Tibial nerve (tissue), 4 donors: ENCODE measurements around the gene KCTD2. TPM values are rescaled to one million over a fixed set of nuclear protein-coding genes. Genes with fewer than 3 reads are reported as not detected.

Experiments used
- DNase-seq, 2 donors: peaks; one replicate each; pipeline ENCODE4 v3.0.0-alpha.2; 2019; ENCODE audit warnings: low spot score in 2 of 2
- H3K27ac ChIP-seq, 4 donors: fragments of 200-600 bp; sonication (generic) in 3 of 4; one replicate each; pipeline ENCODE4 v1.5.1; 2017 to 2019; ENCODE audit warnings: mild to moderate bottlenecking in 1 of 4
- H3K27me3 ChIP-seq, 2 donors: fragments of 200-600 bp; sonication (generic) in 1 of 2; one replicate each; pipeline versions ENCODE4 v1.5.1 to v1.6.0; 2017 to 2019
- H3K36me3 ChIP-seq, 3 donors: fragments of 200-600 bp; sonication (generic); one replicate each; pipeline ENCODE4 v1.5.1; 2018 to 2019
- H3K4me1 ChIP-seq, 4 donors: fragments of 200-600 bp; sonication (generic) in 3 of 4; one replicate each; pipeline ENCODE4 v1.5.1; 2017 to 2019
- H3K4me3 ChIP-seq, 4 donors: fragments of 200-600 bp; sonication (generic) in 3 of 4; one replicate each; pipeline ENCODE4 v1.5.1; 2017 to 2019; ENCODE audit warnings: mild to moderate bottlenecking in 1 of 4, moderate library complexity in 1 of 4
- H3K9me3 ChIP-seq, 4 donors: fragments of 200-600 bp; sonication (generic) in 3 of 4; one replicate each; pipeline ENCODE4 v1.5.1; 2017 to 2019
- EP300 ChIP-seq, 2 donors: sonication (generic); formaldehyde crosslinking; IDR thresholded peaks; one replicate each; pipeline ENCODE4 v1.6.1; 2017; ENCODE audit warnings: antibody characterized with exemption in 2 of 2, mild to moderate bottlenecking in 1 of 2
- POLR2A ChIP-seq, 2 donors: fragments of 450-650 bp; IDR thresholded peaks; one replicate each; pipeline ENCODE4 v1.6.1; 2017; ENCODE audit warnings: antibody characterized with exemption in 2 of 2, mild to moderate bottlenecking in 2 of 2, moderate library complexity in 2 of 2
- WGBS, 2 donors: methylation state at CpG; one replicate each; pipeline ENCODE4 v1.1.5; 2018; 5-methylcytosine and 5-hydroxymethylcytosine counted together
- total RNA-seq, 4 donors: library from RNA; depleted of rRNA; stranded (reverse); fragments of >200 nt; gene quantifications; one replicate each; pipeline ENCODE4 v1.1.0, GENCODE V29; 2016
- TF ChIP-seq, protein P1 (sequence below), 5 experiments: fragments of 200-600 bp in 3 of 5; fragments of 450-650 bp in 2 of 5; sonication (generic) in 3 of 5; IDR thresholded peaks; one replicate each; pipeline ENCODE4 v1.5.1; 2016 to 2019; ENCODE audit warnings: antibody characterized with exemption in 5 of 5, mild to moderate bottlenecking in 3 of 5, moderate library complexity in 2 of 5

The KCTD2 gene
- total RNA-seq, 4 donors from 2014 or later: 24.9 to 33.5 (median 32.6) TPM

DNA sequence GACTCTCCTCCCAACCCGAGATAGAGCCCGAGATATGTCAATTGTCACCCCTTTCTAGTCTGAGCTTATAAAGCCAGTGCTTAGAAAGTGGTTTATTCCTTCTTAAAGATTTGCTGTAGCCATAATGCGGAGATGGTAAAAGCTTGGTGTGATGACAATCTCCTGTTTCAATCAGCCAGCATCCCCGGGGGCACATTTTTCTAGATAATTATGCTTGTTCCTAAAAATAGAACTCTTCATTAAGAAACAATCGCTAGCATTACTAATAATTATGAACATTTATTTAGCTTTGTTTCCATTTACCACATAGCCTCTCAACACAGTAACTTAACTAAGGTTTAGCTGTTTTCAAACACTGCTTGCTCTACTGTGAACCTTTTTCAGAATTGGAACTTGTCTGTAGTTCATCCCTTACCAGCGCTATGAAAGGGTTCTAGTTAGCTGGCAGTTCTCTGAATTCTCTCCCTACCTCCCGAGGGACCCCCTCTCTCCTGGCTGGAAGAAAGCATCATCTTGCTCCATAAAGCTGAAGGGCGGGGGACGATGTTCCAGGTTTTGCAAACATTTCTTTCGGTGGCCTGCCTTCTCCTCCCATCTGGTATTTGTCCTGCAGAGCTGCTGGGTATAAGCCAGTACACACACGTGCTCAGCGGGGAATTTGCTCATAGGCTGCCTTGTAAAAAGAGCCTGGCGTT is 35.5 kb upstream of the KCTD2 start:
- no peaks in the 10 kb centered on the region for H3K27me3 ChIP-seq
- TF ChIP-seq EP300 (IDR thresholded peaks at IDR 0.05) (peak in 1 of 2 donors; percentile 4), POLR2A (IDR thresholded peaks at IDR 0.05) (no peak)
- TF ChIP-seq, protein P1, sequence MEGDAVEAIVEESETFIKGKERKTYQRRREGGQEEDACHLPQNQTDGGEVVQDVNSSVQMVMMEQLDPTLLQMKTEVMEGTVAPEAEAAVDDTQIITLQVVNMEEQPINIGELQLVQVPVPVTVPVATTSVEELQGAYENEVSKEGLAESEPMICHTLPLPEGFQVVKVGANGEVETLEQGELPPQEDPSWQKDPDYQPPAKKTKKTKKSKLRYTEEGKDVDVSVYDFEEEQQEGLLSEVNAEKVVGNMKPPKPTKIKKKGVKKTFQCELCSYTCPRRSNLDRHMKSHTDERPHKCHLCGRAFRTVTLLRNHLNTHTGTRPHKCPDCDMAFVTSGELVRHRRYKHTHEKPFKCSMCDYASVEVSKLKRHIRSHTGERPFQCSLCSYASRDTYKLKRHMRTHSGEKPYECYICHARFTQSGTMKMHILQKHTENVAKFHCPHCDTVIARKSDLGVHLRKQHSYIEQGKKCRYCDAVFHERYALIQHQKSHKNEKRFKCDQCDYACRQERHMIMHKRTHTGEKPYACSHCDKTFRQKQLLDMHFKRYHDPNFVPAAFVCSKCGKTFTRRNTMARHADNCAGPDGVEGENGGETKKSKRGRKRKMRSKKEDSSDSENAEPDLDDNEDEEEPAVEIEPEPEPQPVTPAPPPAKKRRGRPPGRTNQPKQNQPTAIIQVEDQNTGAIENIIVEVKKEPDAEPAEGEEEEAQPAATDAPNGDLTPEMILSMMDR (IDR thresholded peaks at IDR 0.05): no peak
- peak overlapping the region; percentile 46 to 84 (median 68) for H3K4me3 ChIP-seq
- 39 to 40% methylated on average over 13 of the region's 13 CpGs for WGBS, 2 donors
- DNase-seq: peak; percentile 49 to 70
- H3K36me3 ChIP-seq: peaks cover 0 to 11% (median 0%) of the 10 kb centered on the region in 3 donors
- peaks cover 0 to 35% (median 15%) of the 10 kb centered on the region in 4 donors for H3K4me1 ChIP-seq
- peak overlapping the region; percentile 61 to 91 (median 88) for H3K27ac ChIP-seq
- no peaks in the 10 kb centered on the region for H3K9me3 ChIP-seq

DNA sequence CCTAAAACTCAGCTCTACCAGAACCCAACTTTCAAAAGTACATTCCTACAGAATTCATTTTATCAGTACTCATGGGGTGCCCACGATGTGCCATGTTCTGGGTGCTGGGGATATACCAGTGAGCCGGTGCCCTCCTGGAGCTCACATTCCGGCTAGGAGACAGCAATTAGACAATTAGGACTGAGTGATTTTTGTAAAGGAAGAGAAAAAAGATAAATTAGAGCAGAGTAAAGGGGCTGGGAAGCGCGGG is 35.0 kb upstream of the KCTD2 start:
- H3K4me1 ChIP-seq: peaks cover 0 to 35% (median 15%) of the 10 kb centered on the region in 4 donors
- peak overlapping the region; percentile 61 to 91 (median 88) for H3K27ac ChIP-seq
- H3K9me3 ChIP-seq: no peaks in the 10 kb centered on the region
- DNase-seq: no peak
- H3K4me3 ChIP-seq: peak overlapping the region; percentile 46 to 84 (median 68)
- peaks cover 0 to 14% (median 0%) of the 10 kb centered on the region in 3 donors for H3K36me3 ChIP-seq
- TF ChIP-seq, protein P1 (IDR thresholded peaks at IDR 0.05): no peak
- TF ChIP-seq EP300 (IDR thresholded peaks at IDR 0.05) (no peak), POLR2A (IDR thresholded peaks at IDR 0.05) (no peak)
- H3K27me3 ChIP-seq: no peaks in the 10 kb centered on the region
- WGBS, 2 donors: 9 to 15% methylated on average over 5 of the region's 5 CpGs

DNA sequence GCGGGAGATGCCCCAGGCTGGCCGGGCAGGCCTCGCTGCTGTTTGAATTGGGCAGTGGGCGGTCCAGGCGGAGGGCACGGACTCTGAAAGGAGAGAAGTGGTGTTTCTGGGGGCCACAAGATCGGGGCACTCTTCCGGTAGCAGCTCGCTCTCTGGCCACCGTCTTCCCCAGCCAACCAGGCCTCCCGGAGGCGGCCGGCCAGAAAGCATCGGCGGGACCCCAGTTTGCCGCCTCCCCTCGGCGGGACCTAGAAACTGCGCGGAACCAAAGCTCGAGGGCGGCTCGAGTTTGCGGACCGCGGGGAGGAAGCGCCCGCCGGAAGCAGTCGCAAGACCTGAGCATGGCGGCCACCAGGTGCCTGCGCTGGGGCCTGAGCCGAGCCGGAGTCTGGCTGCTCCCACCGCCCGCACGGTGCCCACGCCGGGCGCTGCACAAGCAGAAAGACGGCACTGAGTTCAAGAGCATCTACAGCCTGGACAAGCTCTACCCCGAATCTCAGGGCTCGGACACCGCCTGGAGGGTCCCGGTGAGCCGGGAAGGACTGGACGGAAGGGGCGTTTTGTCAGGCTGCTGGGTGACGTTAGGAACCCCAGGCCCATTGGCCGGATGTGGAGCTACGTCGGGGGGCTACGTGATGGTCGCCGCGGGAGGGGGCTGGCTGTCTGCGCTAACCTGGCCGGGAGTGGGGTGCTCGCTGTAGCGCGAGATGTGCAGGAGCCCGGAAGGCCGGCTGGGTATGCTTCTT is 34.5 kb upstream of the KCTD2 start, which contains the start of gene MRPL58:
MRPL58 (plus strand) TSS at position 325 of the 746 bp plus-strand sequence; CDS start at position 342, 17 bp downstream.
- H3K36me3 ChIP-seq: peaks cover 0 to 19% (median 0%) of the 10 kb centered on the region in 3 donors
- WGBS, 2 donors: 1 to 2% methylated on average over 33 to 40 of the region's 63 CpGs
- peak; percentile 53 for DNase-seq
- TF ChIP-seq, protein P1 (IDR thresholded peaks at IDR 0.05): peak; percentile 50 to 81 (median 78)
- TF ChIP-seq EP300 (IDR thresholded peaks at IDR 0.05) (peak; percentile 28 to 84), POLR2A (IDR thresholded peaks at IDR 0.05) (peak in 1 of 2 donors; percentile 44)
- H3K4me3 ChIP-seq: peak within 1 kb of the TSS; percentile 46 to 84 (median 68)
- H3K27ac ChIP-seq: peak within 1 kb of the TSS; percentile 61 to 91 (median 88)
- peaks cover 0 to 35% (median 15%) of the 10 kb centered on the region in 4 donors for H3K4me1 ChIP-seq
- no peaks in the 10 kb centered on the region for H3K9me3 ChIP-seq
- H3K27me3 ChIP-seq: no peaks in the 10 kb centered on the region

DNA sequence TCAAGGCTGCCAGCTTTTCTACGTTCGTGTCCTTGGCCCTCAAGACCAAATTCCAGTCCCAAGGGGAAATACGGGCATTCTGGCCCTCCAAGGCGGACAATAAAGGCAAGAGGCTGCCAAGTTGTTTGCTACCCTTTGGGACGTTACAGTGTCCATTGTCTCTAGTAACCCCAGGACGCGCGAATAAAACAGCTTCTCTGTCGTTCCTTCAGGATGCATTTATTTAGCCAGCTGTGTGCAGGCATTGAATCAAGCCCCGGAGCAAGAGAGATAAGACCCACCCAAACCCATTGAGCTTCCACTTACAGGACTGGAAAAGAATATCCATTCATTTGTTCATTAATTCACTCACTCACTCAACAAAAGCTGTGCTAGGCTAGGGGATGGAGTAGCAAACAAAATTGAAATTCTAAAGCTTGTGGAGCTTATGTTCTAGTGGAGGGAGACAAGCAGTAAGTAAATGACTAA is 33.9 kb upstream of the KCTD2 start:
- H3K36me3 ChIP-seq: peaks cover 0 to 25% (median 0%) of the 10 kb centered on the region in 3 donors
- H3K4me3 ChIP-seq: peak overlapping the region; percentile 46 to 84 (median 68)
- H3K9me3 ChIP-seq: no peaks in the 10 kb centered on the region
- peak overlapping the region in 3 of 4 donors; percentile 87 to 91 (median 89) for H3K27ac ChIP-seq
- no peak for DNase-seq
- TF ChIP-seq POLR2A (IDR thresholded peaks at IDR 0.05) (no peak), EP300 (IDR thresholded peaks at IDR 0.05) (no peak)
- TF ChIP-seq, protein P1 (IDR thresholded peaks at IDR 0.05): no peak
- WGBS, 2 donors: 1% methylated on average over 10 of the region's 10 CpGs
- no peaks in the 10 kb centered on the region for H3K27me3 ChIP-seq
- peaks cover 0 to 35% (median 15%) of the 10 kb centered on the region in 4 donors for H3K4me1 ChIP-seq
